LNCAP (cell line): ENCODE results near the gene ASB5.

Source experiments
- TF ChIP-seq, protein P1 (sequence below): fragments of 450-650 bp; IDR thresholded peaks from 2 replicates; pipeline ENCODE4 v1.5.1; 2017; ENCODE audit warnings: mild to moderate bottlenecking

The ASB5 gene

DNA sequence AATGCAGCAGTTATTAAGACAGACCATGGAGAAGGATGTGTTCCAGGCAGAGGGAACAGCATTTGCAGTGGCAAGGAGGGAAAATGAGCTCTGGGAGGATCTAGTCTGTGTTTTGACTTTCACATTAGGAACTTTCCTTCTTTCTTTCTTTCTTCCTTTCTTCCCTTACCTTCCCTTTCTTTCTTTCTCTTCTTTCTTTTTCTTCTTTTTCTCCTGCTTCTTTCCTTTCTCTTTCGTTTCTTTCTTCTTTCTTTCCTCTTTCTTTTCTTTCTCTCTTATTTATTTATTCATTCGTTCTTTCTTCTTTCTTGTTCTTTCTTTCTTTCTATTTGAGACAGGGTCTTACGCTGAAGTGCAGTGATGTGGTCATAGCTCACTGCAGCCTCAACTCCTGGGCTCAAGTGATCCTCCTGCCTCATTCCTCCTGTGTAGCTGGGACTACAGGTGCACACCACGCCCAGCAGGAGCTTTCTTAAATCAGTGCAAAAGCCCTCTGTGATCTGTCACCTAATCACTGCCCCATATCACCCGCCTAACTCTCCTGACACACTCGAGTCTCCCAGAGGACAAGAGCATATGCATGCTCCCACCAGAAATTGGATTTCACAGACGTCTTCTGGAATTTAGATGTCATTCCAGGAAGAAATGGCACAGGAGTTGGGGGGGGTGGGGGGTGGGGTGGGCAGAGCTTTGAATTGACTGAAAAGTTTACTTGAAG, 58.3 kb downstream of the ASB5 start:
- TF ChIP-seq, protein P1, sequence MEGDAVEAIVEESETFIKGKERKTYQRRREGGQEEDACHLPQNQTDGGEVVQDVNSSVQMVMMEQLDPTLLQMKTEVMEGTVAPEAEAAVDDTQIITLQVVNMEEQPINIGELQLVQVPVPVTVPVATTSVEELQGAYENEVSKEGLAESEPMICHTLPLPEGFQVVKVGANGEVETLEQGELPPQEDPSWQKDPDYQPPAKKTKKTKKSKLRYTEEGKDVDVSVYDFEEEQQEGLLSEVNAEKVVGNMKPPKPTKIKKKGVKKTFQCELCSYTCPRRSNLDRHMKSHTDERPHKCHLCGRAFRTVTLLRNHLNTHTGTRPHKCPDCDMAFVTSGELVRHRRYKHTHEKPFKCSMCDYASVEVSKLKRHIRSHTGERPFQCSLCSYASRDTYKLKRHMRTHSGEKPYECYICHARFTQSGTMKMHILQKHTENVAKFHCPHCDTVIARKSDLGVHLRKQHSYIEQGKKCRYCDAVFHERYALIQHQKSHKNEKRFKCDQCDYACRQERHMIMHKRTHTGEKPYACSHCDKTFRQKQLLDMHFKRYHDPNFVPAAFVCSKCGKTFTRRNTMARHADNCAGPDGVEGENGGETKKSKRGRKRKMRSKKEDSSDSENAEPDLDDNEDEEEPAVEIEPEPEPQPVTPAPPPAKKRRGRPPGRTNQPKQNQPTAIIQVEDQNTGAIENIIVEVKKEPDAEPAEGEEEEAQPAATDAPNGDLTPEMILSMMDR: no peak

DNA sequence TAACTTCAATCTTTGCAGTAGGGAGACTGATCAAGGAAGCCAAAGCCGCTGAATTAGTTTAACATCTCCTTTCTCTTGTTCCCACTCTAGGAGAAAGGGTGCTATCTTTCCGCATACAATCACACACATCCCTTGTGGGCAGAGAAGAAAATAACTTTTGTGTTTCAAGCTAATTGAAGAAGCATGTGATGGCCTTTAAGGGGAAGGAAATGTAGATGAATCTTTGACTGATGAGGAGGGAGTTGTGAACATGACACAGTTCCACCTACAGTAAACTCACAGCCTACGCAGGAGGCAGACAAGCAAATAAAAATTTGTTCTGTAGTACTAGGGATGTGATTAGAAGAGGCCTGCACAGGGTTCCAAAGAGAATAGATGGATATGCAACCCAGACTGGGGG, 58.9 kb downstream of the ASB5 start:
- TF ChIP-seq, protein P1: no peak

DNA sequence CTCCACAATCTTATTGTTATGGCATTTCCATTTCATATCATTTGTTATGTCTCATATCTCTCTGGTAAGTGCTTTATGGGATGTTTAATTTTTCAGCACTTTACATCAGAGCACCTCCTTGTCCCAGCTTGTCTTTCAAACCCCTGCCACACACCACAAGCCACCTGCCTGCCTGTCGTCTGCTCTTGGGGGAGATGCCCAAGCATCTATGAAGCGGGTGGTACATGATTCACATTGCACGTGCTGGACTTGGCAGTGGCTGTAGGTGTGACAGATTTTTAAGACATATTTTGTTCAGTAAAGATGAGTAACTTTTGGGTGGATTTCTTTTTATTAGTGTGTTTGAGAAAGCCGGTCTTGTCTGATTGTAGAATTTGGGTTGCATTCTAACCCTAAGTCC, 59.5 kb downstream of the ASB5 start:
- TF ChIP-seq, protein P1: no peak

DNA sequence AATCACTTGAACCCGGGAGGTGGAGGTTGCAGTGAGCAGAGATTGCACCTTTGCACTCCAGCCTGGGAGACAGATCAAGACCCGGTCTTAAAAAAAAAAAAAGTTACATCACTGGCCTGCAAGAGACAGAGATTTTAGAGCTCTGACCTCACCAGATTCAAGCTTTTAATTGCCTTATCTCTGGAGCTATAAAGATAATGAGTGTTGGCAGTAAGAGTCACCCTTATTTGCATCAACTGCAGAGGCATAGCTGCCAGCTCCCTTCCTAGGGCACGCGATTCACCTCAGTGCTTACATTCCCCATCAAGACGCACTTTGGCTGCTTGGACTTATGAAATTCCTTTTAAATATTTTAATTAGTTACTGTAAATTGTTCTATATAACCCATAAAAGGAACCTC, 61.2 kb downstream of the ASB5 start:
- TF ChIP-seq, protein P1: no peak

DNA sequence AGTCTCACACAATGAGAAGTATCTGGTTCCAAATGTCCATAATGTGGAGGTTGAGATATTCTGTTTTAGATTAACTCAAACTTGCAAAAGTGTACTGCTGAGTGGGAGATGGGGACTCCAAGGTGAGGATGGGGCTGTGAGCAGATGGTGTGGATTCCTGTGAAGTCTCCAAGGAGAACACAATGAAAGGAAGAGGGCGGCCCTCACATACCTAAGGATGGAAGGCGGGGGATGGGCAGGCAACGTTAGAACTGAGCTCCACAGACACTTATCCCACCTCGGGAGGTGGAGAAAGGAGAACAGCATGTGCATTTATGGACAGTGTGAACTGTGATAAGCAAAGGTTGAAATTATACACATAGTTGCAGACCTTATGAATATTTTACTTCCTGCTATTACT, 63.7 kb downstream of the ASB5 start:
- TF ChIP-seq, protein P1: no peak

DNA sequence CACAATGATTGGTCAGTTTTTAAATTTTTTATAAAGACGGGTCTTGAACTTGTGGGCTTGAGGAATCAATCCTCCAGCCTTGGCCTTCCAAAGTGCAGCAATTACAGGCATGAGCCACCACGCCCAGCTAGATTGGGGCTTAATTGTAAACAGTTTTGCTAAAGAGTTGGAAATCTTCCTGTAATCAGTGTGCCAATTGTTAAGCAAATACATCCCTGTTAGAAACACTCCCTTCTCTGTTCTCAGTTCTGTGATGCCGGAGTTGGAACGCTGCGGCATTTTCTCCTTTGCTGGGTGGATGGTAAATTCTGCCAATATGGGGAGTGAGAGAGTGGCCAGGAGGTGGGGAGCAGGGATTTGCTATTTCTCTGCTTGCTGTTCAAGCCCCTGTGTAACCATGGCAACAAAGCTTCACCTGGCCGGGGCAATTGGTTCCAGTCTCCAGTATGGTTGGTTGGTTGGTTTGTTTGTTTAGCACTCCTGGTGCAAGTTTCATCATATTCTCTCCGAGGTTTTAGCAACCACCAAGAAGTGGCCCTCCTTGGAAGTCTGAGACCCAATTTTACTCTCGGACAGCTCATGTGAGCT, 70.6 kb downstream of the ASB5 start:
- TF ChIP-seq, protein P1: no peak

DNA sequence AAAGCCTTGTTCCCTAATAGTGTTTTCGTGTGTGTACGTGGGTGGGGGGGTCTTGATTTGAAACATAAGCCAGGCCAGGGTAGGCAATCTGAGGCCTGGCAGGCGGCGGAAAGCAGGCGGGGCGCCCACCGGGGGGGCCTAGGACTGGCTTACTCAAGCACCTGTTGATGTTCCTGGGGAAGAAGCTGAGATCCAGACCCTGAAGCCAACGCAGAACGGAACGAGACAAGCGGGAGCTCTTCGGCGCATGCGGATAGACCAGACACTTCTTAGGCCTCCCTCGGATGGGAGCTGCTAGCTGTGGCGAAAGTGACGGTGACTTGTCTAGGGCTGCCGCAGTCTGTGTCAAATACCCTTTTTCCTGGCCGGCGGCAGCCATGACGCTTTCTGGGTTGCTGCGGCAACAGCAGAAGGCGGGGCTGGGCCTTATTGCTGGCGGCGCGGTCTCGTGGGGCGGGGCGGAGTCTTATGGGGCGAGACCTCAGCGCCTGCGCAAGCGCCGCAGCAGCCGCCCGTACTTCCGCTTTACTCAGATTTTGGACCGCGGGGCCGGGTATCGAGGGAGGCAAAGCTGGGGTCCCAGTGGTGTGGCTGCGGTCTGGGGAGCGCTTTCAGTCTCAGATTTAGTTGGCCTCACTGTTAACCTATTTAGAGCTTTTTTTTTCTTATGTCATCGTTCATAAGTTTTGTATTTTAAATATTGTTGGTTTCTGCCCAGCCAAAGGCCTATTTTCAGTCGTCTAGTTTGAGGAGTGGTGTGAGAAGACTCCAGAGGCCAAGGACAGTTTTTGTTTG, 73.6 kb downstream of the ASB5 start, which contains the start of gene SPATA4:
Gene SPATA4, minus strand, starts transcription at position 402 of the 795 bp plus-strand sequence. Its CDS starts 23 bp downstream, at position 379.
- TF ChIP-seq, protein P1: no peak
